Heart right ventricle (tissue), 16 donors: ENCODE measurements around the gene DDIAS. TPM values are rescaled to one million over a fixed set of nuclear protein-coding genes. Genes with fewer than 3 reads are reported as not detected.

Source experiments
- ATAC-seq, 8 donors: fragments of 200-7000 bp; cut with Tn5 transposase; one replicate each; pipeline ENCODE4 v1.9.1; 2020; ENCODE audit warnings: mild to moderate bottlenecking in 8 of 8, moderate library complexity in 8 of 8, moderate number of reproducible peaks in 1 of 8
- DNase-seq, 2 donors: peaks; one replicate each; pipeline ENCODE4 v3.0.0-alpha.2; 2020
- H3K27ac ChIP-seq, 10 donors: fragments of 200-600 bp; sonication (generic) in 2 of 10; one replicate each; pipeline versions ENCODE4 v1.5.0 to v1.8.0; 2020 to 2022; ENCODE audit warnings: mild to moderate bottlenecking in 3 of 10
- H3K27me3 ChIP-seq, 7 donors: fragments of 200-600 bp; one replicate each; pipeline ENCODE4 v1.8.0; 2021 to 2022; ENCODE audit warnings: mild to moderate bottlenecking in 2 of 7
- H3K36me3 ChIP-seq, 9 donors: fragments of 200-600 bp; sonication (generic) in 1 of 9; one replicate each; pipeline versions ENCODE4 v1.5.0 to v1.8.0; 2020 to 2022; ENCODE audit warnings: mild to moderate bottlenecking in 2 of 9
- H3K4me1 ChIP-seq, 9 donors: fragments of 200-600 bp; sonication (generic) in 1 of 9; one replicate each; pipeline versions ENCODE4 v1.5.0 to v1.8.0; 2020 to 2022; ENCODE audit warnings: mild to moderate bottlenecking in 4 of 9
- H3K4me3 ChIP-seq, 10 donors: fragments of 200-600 bp; sonication (generic) in 2 of 10; one replicate each; pipeline versions ENCODE4 v1.5.0 to v1.8.0; 2020 to 2022; ENCODE audit warnings: mild to moderate bottlenecking in 7 of 10, moderate library complexity in 2 of 10
- H3K9me3 ChIP-seq, 11 donors: fragments of 200-600 bp in 10 of 11; sonication (generic) in 2 of 11; one replicate each; pipeline versions ENCODE4 v1.5.0 to v1.8.0; 2013 to 2022; ENCODE audit warnings: mild to moderate bottlenecking in 2 of 11, control low read depth in 1 of 11, moderate library complexity in 1 of 11
- WGBS, 2 donors: extraction: QIAGEN DNeasy Blood & Tissue Kit; methylation state at CpG; one replicate each; pipeline ENCODE4 v1.1.7; 2013; ENCODE audit warnings: inconsistent platforms in 1 of 2; 5-methylcytosine and 5-hydroxymethylcytosine counted together
- intact Hi-C, 10 donors: fragments of 100-400 bp; cut with DNase I; formaldehyde crosslinking; loops; one replicate each; pipeline versions ENCODE4 v1.11.1 to v1.14.2; 2022
- polyA plus RNA-seq, 2 donors: library from polyadenylated mRNA; stranded (reverse); fragments of 200-250 nt; gene quantifications; one replicate each; pipeline ENCODE4 v1.2.3, GENCODE V29; 2013
- total RNA-seq, 10 donors: library from RNA; stranded (reverse); fragmentation: NEBNext Ultra II Directional in 3 of 10; extraction: Animal tissue kit (Norgen Biotek cat#: 25700) in 3 of 10; gene quantifications; one replicate each; pipeline versions ENCODE4 v1.2.1 to v1.2.4, GENCODE V29; 2021 to 2023
- TF ChIP-seq, protein P1 (sequence below), 9 donors: fragments of 200-600 bp; sonication (generic) in 2 of 9; IDR thresholded peaks; one replicate each; pipeline versions ENCODE4 v1.5.0 to v1.8.0; 2021 to 2022; ENCODE audit warnings: antibody characterized with exemption in 9 of 9, mild to moderate bottlenecking in 5 of 9, moderate library complexity in 1 of 9
- donor health status: Arrhythmogenic right ventricular cardiomyopathy.
- donor health status: ischemic (EF 13 %, LVEDD 7.1; RV severe dilation, severe dysfunction).
- donor health status: healthy with polysubstance abuse.
- donor health status: DM: no; HTN: yes; CAD: no.
- donor health status: DM: no; HTN: no; CAD: no.
- donor health status: ischemic (EF 25% LVEDD 6.9; RV normal size, moderate dysfunction).
- donor health status: ischemic (EF 25% LVEDD 5.7; RV mildly dilated, moderate dysfunction).
- donor health status: healthy.
- donor health status: DM: yes; HTN: yes; CAD: no.
- donor health status: Ischemic cardiomyopathy.
- donor health status: ischemic (EF 35%, LVEDD 5.7; RV mildly dilated, moderate dysfunction).
- donor health status: nonischemic (EF 11% LVEDD 7.7; RV severe dilation, severe dysfunction).
- donor health status: DM: yes; HTN: yes; CAD: no.
- donor health status: PGD.
- donor health status: ischemic (EF 29% LVEDD 5.4; RV normal size, mild dysfunction).
- donor health status: nonischemic (EF 23%, LVEDD 6.1; RV moderate dilation, normal function).

DDIAS gene
- total and polyA plus RNA-seq, 12 donors: 0.13 to 2.4 (median 0.46) TPM

DNA sequence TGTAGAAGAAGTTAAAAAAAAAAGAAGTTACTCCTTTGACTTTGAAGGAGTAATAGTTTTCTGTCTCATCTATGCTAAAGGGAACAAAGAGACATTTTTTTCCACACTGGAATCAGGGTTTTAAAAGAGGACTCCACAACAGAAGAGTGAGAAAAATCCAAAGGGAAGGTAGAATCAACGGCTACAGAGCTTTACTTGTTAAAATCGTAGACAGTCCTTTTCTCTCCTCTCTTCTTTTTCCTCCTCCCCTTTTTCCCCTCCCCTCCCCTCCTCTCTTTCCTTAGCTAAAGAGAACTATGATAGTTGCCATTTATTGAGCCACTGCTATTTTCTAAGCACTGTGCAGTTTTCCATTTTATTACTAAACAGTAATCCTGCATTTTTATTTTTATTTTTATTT, 29.2 kb downstream of the DDIAS start:
- H3K27me3 ChIP-seq: no peaks in the 10 kb centered on the region
- H3K9me3 ChIP-seq: no peaks in the 10 kb centered on the region
- TF ChIP-seq, protein P1, sequence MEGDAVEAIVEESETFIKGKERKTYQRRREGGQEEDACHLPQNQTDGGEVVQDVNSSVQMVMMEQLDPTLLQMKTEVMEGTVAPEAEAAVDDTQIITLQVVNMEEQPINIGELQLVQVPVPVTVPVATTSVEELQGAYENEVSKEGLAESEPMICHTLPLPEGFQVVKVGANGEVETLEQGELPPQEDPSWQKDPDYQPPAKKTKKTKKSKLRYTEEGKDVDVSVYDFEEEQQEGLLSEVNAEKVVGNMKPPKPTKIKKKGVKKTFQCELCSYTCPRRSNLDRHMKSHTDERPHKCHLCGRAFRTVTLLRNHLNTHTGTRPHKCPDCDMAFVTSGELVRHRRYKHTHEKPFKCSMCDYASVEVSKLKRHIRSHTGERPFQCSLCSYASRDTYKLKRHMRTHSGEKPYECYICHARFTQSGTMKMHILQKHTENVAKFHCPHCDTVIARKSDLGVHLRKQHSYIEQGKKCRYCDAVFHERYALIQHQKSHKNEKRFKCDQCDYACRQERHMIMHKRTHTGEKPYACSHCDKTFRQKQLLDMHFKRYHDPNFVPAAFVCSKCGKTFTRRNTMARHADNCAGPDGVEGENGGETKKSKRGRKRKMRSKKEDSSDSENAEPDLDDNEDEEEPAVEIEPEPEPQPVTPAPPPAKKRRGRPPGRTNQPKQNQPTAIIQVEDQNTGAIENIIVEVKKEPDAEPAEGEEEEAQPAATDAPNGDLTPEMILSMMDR (IDR thresholded peaks at IDR 0.05): no peak
- no peaks in the 10 kb centered on the region for H3K4me1 ChIP-seq
- 79 to 80% methylated on average over 2 of the region's 2 CpGs for WGBS, 2 donors
- H3K4me3 ChIP-seq: no peak overlapping the region
- DNase-seq: no peak
- ATAC-seq: no peak
- intact Hi-C loops: no loop called here
- H3K36me3 ChIP-seq: peaks cover 0 to 15% (median 0%) of the 10 kb centered on the region in 9 donors
- no peak overlapping the region for H3K27ac ChIP-seq

DNA sequence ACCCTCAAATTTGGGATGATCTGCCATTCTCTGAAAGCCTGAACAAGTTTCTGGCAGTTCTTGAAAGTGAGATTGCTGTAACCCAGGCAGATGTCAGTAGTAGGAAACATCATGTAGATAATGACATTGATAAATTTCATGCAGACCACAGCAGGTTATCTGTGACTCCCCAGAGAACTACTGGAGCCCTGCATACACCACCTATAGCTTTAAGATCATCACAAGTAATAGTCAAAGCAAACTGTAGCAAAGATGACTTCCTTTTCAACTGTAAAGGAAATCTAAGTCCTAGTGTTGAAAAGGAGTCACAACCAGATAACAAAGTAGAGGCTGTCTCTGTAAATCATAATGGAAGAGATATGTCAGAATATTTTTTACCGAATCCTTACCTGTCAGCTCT, 31.0 kb downstream of the DDIAS start:
- H3K36me3 ChIP-seq: peaks cover 0 to 15% (median 0%) of the 10 kb centered on the region in 9 donors
- ATAC-seq (no peak), DNase-seq (no peak)
- no peak overlapping the region for H3K27ac ChIP-seq
- H3K9me3 ChIP-seq: no peaks in the 10 kb centered on the region
- H3K4me3 ChIP-seq: no peak overlapping the region
- intact Hi-C loops: no loop called here
- WGBS, 2 donors: 87 to 89% methylated on average over 1 of the region's 1 CpG
- TF ChIP-seq, protein P1 (IDR thresholded peaks at IDR 0.05): no peak
- no peaks in the 10 kb centered on the region for H3K27me3 ChIP-seq
- H3K4me1 ChIP-seq: no peaks in the 10 kb centered on the region

DNA sequence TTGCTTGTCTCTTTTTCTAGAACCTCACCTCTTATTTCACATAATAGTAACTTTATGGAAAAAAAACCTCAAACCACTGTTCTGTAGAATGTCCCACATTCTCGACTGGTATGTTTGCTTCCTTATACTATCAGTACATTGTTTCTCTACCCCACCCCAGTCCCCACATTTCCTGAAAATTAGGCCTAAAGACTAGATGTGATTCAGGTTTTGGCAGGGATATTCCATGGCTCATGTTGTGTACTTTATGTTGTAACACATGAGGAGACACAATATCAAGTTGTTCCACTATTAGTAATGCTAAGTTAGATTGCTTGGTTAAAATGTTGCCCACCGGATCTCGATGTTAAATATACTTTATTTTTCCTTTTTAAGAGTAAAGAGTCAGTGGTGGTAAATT, 34.7 kb downstream of the DDIAS start:
- no peak overlapping the region for H3K27ac ChIP-seq
- ATAC-seq (no peak), DNase-seq (no peak)
- no peaks in the 10 kb centered on the region for H3K27me3 ChIP-seq
- no peak overlapping the region for H3K4me3 ChIP-seq
- 81 to 84% methylated on average over 3 of the region's 3 CpGs for WGBS, 2 donors
- H3K9me3 ChIP-seq: no peaks in the 10 kb centered on the region
- H3K4me1 ChIP-seq: no peaks in the 10 kb centered on the region
- TF ChIP-seq, protein P1 (IDR thresholded peaks at IDR 0.05): no peak
- intact Hi-C loops: no loop called here
- H3K36me3 ChIP-seq: peaks cover 0 to 15% (median 0%) of the 10 kb centered on the region in 9 donors

DNA sequence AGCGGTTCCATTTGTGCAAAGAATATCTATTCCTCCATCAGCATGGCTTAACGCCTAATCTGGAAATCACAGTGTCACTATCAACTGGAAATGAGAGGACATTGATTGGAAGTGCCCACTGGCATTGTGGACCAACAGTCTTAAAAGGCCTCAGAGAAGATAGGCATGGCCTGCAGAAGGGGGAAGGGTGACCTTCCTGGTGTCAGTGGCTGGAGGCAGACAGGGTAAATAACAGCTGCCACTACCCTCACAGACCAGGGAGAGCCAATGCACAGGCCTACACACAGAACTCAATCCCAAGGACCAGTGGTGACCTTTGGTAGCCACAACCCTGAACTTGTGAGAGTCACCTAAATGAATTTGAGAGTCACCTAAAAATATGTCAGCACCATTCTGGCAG, 36.0 kb downstream of the DDIAS start:
- ATAC-seq: no peak
- 95% methylated on average over 2 of the region's 2 CpGs for WGBS, 2 donors
- intact Hi-C loops: no loop called here

More for the DNA sequence above, 36.0 kb downstream of the DDIAS start:
- H3K4me3 ChIP-seq: no peak overlapping the region
- H3K27ac ChIP-seq: no peak overlapping the region
- H3K27me3 ChIP-seq: no peaks in the 10 kb centered on the region
- H3K36me3 ChIP-seq: peaks cover 0 to 4% (median 0%) of the 10 kb centered on the region in 9 donors
- DNase-seq: no peak
- TF ChIP-seq, protein P1 (IDR thresholded peaks at IDR 0.05): no peak
- no peaks in the 10 kb centered on the region for H3K4me1 ChIP-seq
- H3K9me3 ChIP-seq: no peaks in the 10 kb centered on the region
